ENCODE measurements around the gene SLC16A3.
"Not testable (repeated sequence)": the region's sequence is repeated elsewhere in the genome, so short reads cannot be mapped to it uniquely, and the experiment has no call there.

- TF ChIP-seq, protein P1, sequence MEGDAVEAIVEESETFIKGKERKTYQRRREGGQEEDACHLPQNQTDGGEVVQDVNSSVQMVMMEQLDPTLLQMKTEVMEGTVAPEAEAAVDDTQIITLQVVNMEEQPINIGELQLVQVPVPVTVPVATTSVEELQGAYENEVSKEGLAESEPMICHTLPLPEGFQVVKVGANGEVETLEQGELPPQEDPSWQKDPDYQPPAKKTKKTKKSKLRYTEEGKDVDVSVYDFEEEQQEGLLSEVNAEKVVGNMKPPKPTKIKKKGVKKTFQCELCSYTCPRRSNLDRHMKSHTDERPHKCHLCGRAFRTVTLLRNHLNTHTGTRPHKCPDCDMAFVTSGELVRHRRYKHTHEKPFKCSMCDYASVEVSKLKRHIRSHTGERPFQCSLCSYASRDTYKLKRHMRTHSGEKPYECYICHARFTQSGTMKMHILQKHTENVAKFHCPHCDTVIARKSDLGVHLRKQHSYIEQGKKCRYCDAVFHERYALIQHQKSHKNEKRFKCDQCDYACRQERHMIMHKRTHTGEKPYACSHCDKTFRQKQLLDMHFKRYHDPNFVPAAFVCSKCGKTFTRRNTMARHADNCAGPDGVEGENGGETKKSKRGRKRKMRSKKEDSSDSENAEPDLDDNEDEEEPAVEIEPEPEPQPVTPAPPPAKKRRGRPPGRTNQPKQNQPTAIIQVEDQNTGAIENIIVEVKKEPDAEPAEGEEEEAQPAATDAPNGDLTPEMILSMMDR (IDR thresholded peaks at IDR 0.05) = not testable (repeated sequence)
- not testable (repeated sequence) for TF ChIP-seq RELA (CRISPR knock-in tag; IDR thresholded peaks at IDR 0.05; ENCODE audit: borderline replicate concordance); CBFB (CRISPR knock-in tag; IDR thresholded peaks at IDR 0.05; ENCODE audit: low read depth); ATF2 (CRISPR knock-in tag; IDR thresholded peaks at IDR 0.05; ENCODE audit: borderline replicate concordance, low read depth); TEAD4 (CRISPR knock-in tag; IDR thresholded peaks at IDR 0.05)
Observed at GRCh38 chr17:82210655-82211054, 18.2 kb upstream of the SLC16A3 start.

Data from WTC11 (cell line).